Activated naive CD8-positive, alpha-beta T cell treated with anti-CD3 and anti-CD28 coated beads for 36 hours (primary cell): ENCODE results near the gene PLTP. TPM values are rescaled to one million over a fixed set of nuclear protein-coding genes. Genes with fewer than 3 reads are reported as not detected.

Source experiments
- DNase-seq: peaks from one replicate; pipeline ENCODE4 v3.0.0; 2021
- H3K27ac Mint-ChIP-seq: one replicate; pipeline ENCODE4 v1.8.0; 2022; ENCODE audit warnings: mild to moderate bottlenecking, moderate library complexity, mixed read lengths
- H3K27me3 Mint-ChIP-seq: one replicate; pipeline ENCODE4 v1.8.0; 2022; ENCODE audit warnings: mild to moderate bottlenecking, mixed read lengths
- H3K36me3 Mint-ChIP-seq: one replicate; pipeline ENCODE4 v1.8.0; 2021; ENCODE audit warnings: mild to moderate bottlenecking, mixed read lengths
- H3K4me1 Mint-ChIP-seq: one replicate; pipeline ENCODE4 v1.8.0; 2021; ENCODE audit warnings: mixed read lengths
- H3K4me3 Mint-ChIP-seq: one replicate; pipeline ENCODE4 v1.8.0; 2022; ENCODE audit warnings: mild to moderate bottlenecking, moderate library complexity, mixed read lengths
- H3K9me3 Mint-ChIP-seq: one replicate; pipeline ENCODE4 v1.8.0; 2022; ENCODE audit warnings: mixed read lengths
- total RNA-seq, 2 experiments: library from RNA; stranded (reverse); gene quantifications; one replicate each; pipeline ENCODE4 v1.2.3, GENCODE V29; 2021

PLTP gene
- total RNA-seq, 2 experiments from 2014 or later = 5.9 to 6.2 TPM

DNA sequence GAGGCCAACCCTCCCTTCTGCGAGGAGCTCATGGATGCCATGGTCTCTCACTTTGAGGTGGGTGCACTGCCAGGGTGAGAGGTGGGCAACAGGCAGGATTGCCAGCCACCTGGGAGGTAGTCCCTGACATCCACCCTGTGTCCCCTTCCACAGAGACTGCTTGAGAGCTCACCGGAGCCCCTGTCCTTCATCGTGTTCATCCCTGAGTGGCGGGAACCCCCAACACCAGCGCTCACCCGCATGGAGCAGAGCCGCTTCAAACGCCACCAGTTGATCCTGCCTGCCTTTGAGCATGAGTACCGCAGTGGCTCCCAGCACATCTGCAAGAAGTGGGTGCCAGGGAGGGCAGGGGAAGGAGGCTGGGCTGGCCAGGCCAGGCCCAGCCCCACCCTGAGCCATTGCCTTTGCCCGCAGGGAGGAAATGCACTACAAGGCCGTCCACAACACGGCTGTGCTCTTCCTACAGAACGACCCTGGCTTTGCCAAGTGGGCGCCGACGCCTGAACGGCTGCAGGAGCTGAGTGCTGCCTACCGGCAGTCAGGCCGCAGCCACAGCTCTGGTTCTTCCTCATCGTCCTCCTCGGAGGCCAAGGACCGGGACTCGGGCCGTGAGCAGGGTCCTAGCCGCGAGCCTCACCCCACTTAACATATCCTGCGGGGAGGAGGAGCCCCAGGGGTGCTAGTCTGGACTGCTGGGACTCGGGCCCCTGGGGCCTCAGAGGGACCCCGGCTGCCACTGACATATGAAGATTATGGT, 35.3 kb upstream of the PLTP start:
- H3K4me1 Mint-ChIP-seq = peaks cover 3% of the 10 kb centered on the region
- no peaks in the 10 kb centered on the region for H3K27me3 Mint-ChIP-seq
- H3K9me3 Mint-ChIP-seq = no peaks in the 10 kb centered on the region
- DNase-seq = no peak
- H3K4me3 Mint-ChIP-seq = no peak overlapping the region
- H3K36me3 Mint-ChIP-seq = peaks cover 6% of the 10 kb centered on the region
- H3K27ac Mint-ChIP-seq = no peak overlapping the region

DNA sequence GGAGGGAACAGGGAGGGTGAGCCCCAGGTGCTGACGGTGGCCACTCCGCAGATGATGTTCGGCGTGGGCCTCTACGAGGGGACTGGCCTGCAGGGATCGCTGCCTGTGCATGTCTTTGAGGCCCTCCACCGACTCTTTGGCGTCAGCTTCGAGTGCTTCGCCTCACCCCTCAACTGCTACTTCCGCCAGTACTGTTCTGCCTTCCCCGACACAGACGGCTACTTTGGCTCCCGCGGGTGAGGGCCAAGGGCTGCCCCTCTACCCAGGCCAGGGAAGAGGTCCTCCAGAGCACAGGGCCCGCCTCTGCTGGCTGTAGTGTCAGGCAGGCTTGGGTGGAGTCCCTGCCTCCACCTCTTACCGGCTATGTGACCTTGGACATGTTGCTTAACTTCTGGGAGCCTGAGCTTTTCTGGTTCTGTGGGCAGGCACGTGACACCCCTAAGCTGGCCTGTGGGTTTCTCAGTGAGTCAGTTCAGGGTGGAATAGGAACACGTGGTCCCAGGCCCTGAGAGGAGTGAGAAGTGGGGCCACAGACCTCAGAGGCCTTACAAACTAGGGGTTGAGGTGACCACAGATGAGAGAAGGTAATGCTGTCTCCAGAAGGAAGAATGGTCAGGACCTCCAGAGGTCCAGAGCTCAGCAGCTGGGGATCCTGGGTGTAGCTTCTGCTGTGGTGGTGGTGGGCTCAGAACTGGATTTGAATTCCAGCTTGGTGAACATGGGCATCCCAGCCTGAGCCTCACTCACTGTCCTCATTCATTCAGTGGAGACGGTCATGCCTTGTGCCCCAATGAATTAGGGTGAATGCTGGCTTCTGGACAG, 34.4 kb upstream of the PLTP start:
- no peak for DNase-seq
- Mint-ChIP-seq H3K27me3 (no peaks in the 10 kb centered on the region), H3K9me3 (no peaks in the 10 kb centered on the region), H3K4me3 (no peak overlapping the region), H3K4me1 (peaks cover 3% of the 10 kb centered on the region), H3K36me3 (peaks cover 6% of the 10 kb centered on the region), H3K27ac (peak overlapping the region; percentile 21)

DNA sequence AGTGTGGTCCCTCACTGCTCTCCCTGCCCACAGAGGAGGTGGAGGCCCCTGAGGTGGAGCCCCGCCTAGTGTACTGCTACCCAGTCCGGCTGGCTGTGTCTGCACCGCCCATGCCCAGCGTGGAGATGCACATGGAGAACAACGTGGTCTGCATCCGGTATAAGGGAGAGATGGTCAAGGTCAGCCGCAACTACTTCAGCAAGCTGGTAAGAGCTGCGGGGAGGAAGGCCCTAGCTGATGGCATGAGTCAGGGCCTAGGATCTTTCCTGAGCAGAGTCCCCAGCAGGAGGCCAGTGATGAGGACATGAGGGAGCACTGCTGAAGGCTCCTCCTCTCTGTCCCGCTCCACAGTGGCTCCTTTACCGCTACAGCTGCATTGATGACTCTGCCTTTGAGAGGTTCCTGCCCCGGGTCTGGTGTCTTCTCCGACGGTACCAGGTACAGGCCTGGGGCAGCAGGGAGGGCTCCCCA, 33.8 kb upstream of the PLTP start:
- Mint-ChIP-seq H3K27me3 (no peaks in the 10 kb centered on the region), H3K4me3 (no peak overlapping the region), H3K4me1 (peaks cover 3% of the 10 kb centered on the region), H3K27ac (peak overlapping the region; percentile 12), H3K9me3 (no peaks in the 10 kb centered on the region), H3K36me3 (peaks cover 6% of the 10 kb centered on the region)
- no peak for DNase-seq

DNA sequence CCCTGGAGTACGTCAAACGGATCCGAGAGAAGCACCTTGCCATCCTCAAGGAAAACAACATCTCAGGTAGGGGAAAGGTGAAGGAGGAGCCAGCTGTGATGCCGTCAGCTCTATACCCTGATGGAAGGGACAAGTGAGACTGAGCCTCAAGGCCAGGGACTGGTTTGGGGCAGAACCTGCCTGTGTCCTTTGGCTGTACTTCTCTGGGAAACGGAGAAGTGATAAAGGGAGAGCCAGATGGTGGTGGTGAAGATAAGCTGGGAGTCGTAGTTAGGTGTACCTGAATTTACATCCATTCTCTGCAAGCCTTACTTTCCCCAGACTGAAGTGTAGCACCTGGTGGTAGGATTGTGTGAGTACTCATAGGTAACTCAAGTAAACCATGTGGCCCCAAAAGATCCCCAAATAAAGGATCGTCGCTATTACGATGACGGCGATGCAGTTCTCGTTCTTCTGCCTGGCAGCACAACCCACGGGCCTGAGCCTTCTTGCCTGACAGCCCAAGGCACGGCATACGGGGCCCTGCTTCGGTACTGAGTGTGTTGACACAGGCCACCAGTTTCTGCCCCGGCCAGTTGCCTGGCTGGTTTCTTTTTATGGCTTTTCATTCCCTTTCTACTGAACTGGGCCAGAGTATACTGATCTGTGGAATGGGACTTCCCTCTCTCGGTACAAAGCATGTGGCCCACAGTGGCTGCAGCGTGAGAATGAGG, 33.2 kb upstream of the PLTP start:
- Mint-ChIP-seq H3K9me3 (no peaks in the 10 kb centered on the region), H3K27me3 (no peaks in the 10 kb centered on the region), H3K27ac (peak overlapping the region; percentile 12), H3K36me3 (peaks cover 6% of the 10 kb centered on the region), H3K4me3 (no peak overlapping the region), H3K4me1 (peaks cover 3% of the 10 kb centered on the region)
- DNase-seq = no peak

GRCh38 chr20:45944151-45944964, 32.4 kb upstream of the PLTP start:
- Mint-ChIP-seq H3K9me3 (no peaks in the 10 kb centered on the region), H3K4me1 (peaks cover 3% of the 10 kb centered on the region), H3K4me3 (no peak overlapping the region), H3K27ac (peak overlapping the region; percentile 46), H3K27me3 (no peaks in the 10 kb centered on the region), H3K36me3 (peaks cover 5% of the 10 kb centered on the region)
- DNase-seq = no peak

DNA sequence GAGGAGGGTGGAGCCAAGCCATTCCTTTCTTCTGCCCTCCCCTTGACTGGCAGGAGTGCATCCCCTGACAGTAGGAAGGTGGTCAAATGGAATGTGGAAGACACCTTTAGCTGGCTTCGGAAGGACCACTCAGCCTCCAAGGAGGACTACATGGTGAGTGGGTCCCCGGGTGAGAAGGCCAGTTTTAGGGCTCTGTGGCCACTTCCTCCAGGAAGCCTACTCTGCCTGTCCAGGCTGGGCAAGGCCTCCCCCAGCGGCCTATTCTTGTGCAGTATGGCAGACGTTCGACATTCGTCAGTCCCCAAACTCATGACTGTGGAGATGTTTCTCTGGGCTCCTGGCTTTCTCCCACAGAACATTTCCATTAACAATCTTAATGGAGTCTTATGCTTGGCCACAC, 31.7 kb upstream of the PLTP start:
- Mint-ChIP-seq H3K27ac (peak overlapping the region; percentile 46), H3K36me3 (peaks cover 3% of the 10 kb centered on the region), H3K9me3 (no peaks in the 10 kb centered on the region), H3K27me3 (no peaks in the 10 kb centered on the region), H3K4me3 (no peak overlapping the region), H3K4me1 (peaks cover 5% of the 10 kb centered on the region)
- DNase-seq = no peak

- no peak for DNase-seq
- no peaks in the 10 kb centered on the region for H3K9me3 Mint-ChIP-seq
- H3K4me3 Mint-ChIP-seq = no peak overlapping the region
- no peaks in the 10 kb centered on the region for H3K27me3 Mint-ChIP-seq
- H3K4me1 Mint-ChIP-seq = peaks cover 21% of the 10 kb centered on the region
- peaks cover 11% of the 10 kb centered on the region for H3K36me3 Mint-ChIP-seq
- no peak overlapping the region for H3K27ac Mint-ChIP-seq
Observed at GRCh38 chr20:45940469-45940868, 28.5 kb upstream of the PLTP start.

GRCh38 chr20:45940053-45940452, 28.1 kb upstream of the PLTP start:
- H3K36me3 Mint-ChIP-seq = peaks cover 13% of the 10 kb centered on the region
- peak overlapping the region; percentile 46 for H3K27ac Mint-ChIP-seq
- no peak for DNase-seq

DNA sequence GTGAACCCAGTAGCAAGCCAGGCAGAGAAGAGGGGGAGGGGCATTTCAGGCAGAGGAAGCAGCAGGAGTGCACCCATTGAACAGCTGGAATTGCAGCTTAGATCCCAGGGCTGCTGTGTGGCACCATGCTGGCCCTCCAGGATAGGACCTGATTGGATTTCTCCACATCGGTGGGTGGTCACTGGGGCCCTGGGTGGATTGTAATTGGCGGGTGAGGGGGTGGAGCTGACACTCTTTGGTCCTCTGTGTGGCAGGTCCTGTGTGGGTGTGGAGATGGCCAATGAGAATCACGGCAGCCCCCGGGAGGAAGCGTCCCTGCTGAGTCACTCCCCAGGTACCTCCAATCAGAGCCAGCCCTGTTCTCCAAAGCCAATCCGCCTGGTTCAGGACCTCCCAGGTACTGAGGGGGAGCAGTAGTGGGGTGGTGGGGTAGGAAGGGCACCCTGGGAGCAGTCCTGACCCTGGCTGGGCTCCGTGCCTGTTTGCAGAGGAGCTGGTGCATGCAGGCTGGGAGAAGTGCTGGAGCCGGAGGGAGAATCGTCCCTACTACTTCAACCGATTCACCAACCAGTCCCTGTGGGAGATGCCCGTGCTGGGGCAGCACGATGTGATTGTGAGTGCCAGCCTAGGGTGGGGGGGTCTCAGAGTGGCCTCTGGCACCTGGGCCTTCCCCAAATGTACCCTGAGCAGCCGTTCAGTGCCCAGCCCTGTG, 26.9 kb upstream of the PLTP start:
- Mint-ChIP-seq H3K27ac (peak overlapping the region; percentile 74), H3K27me3 (no peaks in the 10 kb centered on the region), H3K36me3 (peaks cover 15% of the 10 kb centered on the region), H3K9me3 (no peaks in the 10 kb centered on the region), H3K4me1 (peaks cover 18% of the 10 kb centered on the region), H3K4me3 (no peak overlapping the region)
- DNase-seq = no peak

More at GRCh38 chr20:45940053-45940452, 28.1 kb upstream of the PLTP start:
- Mint-ChIP-seq H3K9me3 (no peaks in the 10 kb centered on the region), H3K4me1 (peaks cover 21% of the 10 kb centered on the region), H3K27me3 (no peaks in the 10 kb centered on the region), H3K4me3 (no peak overlapping the region)

GRCh38 chr20:45937765-45938164, 25.8 kb upstream of the PLTP start:
- no peak for DNase-seq
- Mint-ChIP-seq H3K4me3 (no peak overlapping the region), H3K36me3 (peaks cover 15% of the 10 kb centered on the region), H3K9me3 (no peaks in the 10 kb centered on the region), H3K27me3 (no peaks in the 10 kb centered on the region), H3K27ac (peak overlapping the region; percentile 74), H3K4me1 (peaks cover 23% of the 10 kb centered on the region)

GRCh38 chr20:45935416-45936046, 23.6 kb upstream of the PLTP start:
- Mint-ChIP-seq H3K9me3 (no peaks in the 10 kb centered on the region), H3K27me3 (no peaks in the 10 kb centered on the region), H3K27ac (peak overlapping the region; percentile 91)

DNA sequence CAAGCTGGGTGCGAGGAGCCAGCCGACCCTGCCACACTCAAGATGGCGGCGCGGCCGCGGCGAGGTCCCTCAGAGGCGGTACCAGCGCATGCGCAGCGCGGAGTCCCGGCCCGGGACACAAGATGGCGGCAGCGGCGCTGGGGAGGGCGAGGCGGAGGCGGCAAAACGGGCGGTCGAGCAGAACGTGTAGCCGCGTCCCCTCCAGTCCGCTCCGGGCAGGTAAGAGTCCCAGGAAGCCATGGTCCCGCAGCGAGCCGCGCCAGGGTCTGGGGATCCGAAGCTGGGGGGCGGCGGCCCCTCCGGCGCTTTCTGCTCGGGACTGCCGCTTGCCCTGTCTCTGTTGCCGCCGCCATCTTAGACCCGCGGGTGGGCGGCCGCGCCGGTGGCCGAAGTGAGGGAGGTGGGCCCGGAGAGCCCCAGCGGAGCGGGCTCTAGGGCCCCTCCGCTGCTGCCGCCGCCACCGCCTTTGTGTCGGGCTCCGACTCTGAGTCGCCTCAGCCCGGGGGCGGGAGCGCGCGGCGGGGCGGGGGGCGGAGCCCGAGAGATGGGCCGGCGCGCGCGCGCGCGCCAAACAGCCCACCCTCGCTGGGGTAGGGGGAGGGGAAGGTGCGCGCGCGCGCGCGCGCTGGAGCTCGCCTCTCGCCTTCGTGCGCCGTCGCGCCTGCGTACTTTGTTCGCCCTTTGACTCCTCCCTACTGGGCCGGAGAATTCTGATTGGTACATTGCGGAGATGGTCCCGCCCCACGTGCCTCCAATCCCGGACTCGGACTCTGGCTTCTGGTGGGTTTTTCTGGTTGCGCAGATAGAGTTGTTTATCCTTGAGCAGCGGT, 22.8 kb upstream of the PLTP start, which contains the start of gene PCIF1:
TSS of gene PCIF1 (plus strand) at position 98 of the 830 bp plus-strand sequence. CDS start 4,317 bp downstream, outside the sequence.
- no peaks in the 10 kb centered on the region for H3K27me3 Mint-ChIP-seq
- H3K4me1 Mint-ChIP-seq = peaks cover 23% of the 10 kb centered on the region
- DNase-seq = peak; percentile 97
- peaks cover 15% of the 10 kb centered on the region for H3K36me3 Mint-ChIP-seq
- peak within 1 kb of the TSS; percentile 96 for H3K4me3 Mint-ChIP-seq
- no peaks in the 10 kb centered on the region for H3K9me3 Mint-ChIP-seq
- H3K27ac Mint-ChIP-seq = peak within 1 kb of the TSS; percentile 99

More at GRCh38 chr20:45935416-45936046, 23.6 kb upstream of the PLTP start:
- no peak for DNase-seq
- Mint-ChIP-seq H3K4me1 (peaks cover 23% of the 10 kb centered on the region), H3K4me3 (peak overlapping the region; percentile 89), H3K36me3 (peaks cover 15% of the 10 kb centered on the region)
